Measurements from ENCODE around the gene BBX. TPM values are rescaled to one million over a fixed set of nuclear protein-coding genes. Genes with fewer than 3 reads are reported as not detected.

The BBX gene
- total and polyA plus RNA-seq, 2 of the 13 experiments (the other 11 are each of a cell fraction or from before 2014, with no cell fraction given): 13.7 to 23.2 TPM

DNA sequence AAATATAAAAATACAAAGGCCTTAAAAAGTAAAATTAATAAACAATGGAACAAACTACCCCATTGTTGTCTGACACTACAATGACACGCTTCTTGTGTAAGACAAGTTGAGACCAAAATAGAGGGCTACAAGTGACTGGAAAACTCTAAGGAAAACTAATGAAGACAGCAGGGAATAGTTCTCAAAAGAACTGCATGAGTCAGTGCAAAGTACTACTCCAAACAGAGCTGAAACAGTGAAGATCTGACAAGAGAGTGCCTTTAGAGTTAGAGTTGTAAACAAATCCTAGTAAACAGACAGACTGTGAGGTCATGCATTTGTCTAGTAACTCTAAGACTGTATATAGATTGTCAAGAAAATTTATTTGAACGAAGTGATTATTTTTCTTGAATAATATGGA is 233.9 kb downstream of the BBX start (continued):
- TF ChIP-seq, protein P1, sequence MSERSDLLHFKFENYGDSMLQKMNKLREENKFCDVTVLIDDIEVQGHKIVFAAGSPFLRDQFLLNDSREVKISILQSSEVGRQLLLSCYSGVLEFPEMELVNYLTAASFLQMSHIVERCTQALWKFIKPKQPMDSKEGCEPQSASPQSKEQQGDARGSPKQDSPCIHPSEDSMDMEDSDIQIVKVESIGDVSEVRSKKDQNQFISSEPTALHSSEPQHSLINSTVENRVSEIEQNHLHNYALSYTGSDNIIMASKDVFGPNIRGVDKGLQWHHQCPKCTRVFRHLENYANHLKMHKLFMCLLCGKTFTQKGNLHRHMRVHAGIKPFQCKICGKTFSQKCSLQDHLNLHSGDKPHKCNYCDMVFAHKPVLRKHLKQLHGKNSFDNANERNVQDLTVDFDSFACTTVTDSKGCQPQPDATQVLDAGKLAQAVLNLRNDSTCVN (CRISPR knock-in tag; IDR thresholded peaks at IDR 0.05; ENCODE audit: borderline replicate concordance): no peak
- TF ChIP-seq, protein P2, sequence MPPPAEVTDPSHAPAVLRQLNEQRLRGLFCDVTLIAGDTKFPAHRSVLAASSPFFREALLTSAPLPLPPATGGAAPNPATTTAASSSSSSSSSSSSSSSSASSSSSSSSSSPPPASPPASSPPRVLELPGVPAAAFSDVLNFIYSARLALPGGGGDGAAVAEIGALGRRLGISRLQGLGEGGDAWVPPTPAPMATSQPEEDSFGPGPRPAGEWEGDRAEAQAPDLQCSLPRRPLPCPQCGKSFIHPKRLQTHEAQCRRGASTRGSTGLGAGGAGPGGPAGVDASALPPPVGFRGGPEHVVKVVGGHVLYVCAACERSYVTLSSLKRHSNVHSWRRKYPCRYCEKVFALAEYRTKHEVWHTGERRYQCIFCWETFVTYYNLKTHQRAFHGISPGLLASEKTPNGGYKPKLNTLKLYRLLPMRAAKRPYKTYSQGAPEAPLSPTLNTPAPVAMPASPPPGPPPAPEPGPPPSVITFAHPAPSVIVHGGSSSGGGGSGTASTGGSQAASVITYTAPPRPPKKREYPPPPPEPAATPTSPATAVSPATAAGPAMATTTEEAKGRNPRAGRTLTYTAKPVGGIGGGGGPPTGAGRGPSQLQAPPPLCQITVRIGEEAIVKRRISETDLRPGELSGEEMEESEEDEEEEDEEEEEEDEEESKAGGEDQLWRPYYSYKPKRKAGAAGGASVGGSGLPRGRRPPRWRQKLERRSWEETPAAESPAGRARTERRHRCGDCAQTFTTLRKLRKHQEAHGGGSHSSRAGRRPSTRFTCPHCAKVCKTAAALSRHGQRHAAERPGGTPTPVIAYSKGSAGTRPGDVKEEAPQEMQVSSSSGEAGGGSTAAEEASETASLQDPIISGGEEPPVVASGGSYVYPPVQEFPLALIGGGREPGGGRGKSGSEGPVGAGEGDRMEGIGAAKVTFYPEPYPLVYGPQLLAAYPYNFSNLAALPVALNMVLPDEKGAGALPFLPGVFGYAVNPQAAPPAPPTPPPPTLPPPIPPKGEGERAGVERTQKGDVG (CRISPR knock-in tag; IDR thresholded peaks at IDR 0.05; ENCODE audit: borderline replicate concordance): no peak
- no peak for TF ChIP-seq KDM3A (CRISPR knock-in tag; IDR thresholded peaks at IDR 0.05; ENCODE audit: low read depth)
- TF ChIP-seq, protein P3, sequence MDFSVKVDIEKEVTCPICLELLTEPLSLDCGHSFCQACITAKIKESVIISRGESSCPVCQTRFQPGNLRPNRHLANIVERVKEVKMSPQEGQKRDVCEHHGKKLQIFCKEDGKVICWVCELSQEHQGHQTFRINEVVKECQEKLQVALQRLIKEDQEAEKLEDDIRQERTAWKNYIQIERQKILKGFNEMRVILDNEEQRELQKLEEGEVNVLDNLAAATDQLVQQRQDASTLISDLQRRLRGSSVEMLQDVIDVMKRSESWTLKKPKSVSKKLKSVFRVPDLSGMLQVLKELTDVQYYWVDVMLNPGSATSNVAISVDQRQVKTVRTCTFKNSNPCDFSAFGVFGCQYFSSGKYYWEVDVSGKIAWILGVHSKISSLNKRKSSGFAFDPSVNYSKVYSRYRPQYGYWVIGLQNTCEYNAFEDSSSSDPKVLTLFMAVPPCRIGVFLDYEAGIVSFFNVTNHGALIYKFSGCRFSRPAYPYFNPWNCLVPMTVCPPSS (IDR thresholded peaks at IDR 0.05): no peak

DNA sequence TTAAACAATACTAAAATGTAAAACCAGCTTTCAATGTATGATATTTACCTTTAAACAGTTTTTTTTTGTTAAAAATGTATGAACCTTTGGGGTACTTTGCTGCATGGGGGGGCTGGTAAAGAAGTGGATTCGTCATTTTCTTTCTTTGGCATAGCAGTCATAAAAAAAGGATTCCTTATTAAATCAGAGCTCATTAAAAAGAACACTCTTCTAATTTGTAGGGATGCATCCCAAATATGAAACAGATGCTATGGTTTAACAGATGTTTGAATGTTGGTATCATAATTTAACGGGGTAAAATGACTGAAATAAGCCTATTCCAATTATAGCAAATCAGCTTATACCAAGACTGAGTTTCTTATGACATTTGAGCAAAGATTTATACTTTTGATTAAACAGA is 234.4 kb downstream of the BBX start:
- no peak for DNase-seq (ENCODE audit: low spot score)
- intact Hi-C loops (cut with micrococcal nuclease; ENCODE audit: unreplicated experiment) (no loop called here), in situ Hi-C loops (cut with HindIII; ENCODE audit: extremely low pct_ligation_motif_present, low pct_unique_long_range_greater_than_20kb) (loop anchor here (10.0 kb wide), 1 partner anchor 88 kb away; no protein-coding TSS in a partner anchor)
- Histone ChIP-seq H3K9ac (ENCODE audit: insufficient read depth, low read depth, low read length) (no peak overlapping the region), H4K20me1 (ENCODE audit: insufficient read depth, low read length) (no peaks in the 10 kb centered on the region), H3K4me2 (ENCODE audit: low read depth, low read length) (no peak overlapping the region), H3K27me3 (ENCODE audit: control insufficient read depth in 1 of 2, insufficient read depth in 2 of 2, low read length in 2 of 2) (no peaks in the 10 kb centered on the region), H3K36me3 (replicated peaks in 1 of 2; ENCODE audit: control insufficient read depth in 1 of 2, insufficient read depth in 2 of 2, low read length in 2 of 2) (peaks cover 2 to 4% of the 10 kb centered on the region in 2 experiments; a peak in 4 of 5 replicates), H2AFZ (ENCODE audit: low read length) (no peak overlapping the region), H3K27ac (ENCODE audit: extremely low read length, insufficient read depth, low read length) (no peak overlapping the region), H3K9me3 (ENCODE audit: low read length) (no peaks in the 10 kb centered on the region), H3K79me2 (ENCODE audit: insufficient read depth, low read length) (no peaks in the 10 kb centered on the region), H3K4me1 (ENCODE audit: insufficient read depth, low read length) (peaks cover 12% of the 10 kb centered on the region), H3K4me3 (replicated peaks in 1 of 3; ENCODE audit: insufficient read depth in 1 of 3, low read depth in 2 of 3, low read length in 3 of 3) (no peak overlapping the region)
- ChIA-PET POLR2A (no interaction called here), CTCF (ENCODE audit: low intra/inter-chr PET ratio, low total read pairs) (no interaction called here)
- no peak for FAIRE-seq
- ATAC-seq: no peak
- no TSS peak for BruUV-seq (replicated peaks)
- WGBS (ENCODE audit: low lambda C conversion rate): 96% methylated on average over 2 of the region's 2 CpGs
- TF ChIP-seq ZKSCAN1 (IDR thresholded peaks at IDR 0.05; ENCODE audit: low read length) (no peak), ZC3H13 (CRISPR knock-in tag; IDR thresholded peaks at IDR 0.05) (no peak)
